Stimulated activated CD8-positive, alpha-beta memory T cell treated with anti-CD3 and anti-CD28 coated beads, Interleukin-7, amount 100 ng/mL, for 48 hours (primary cell): Measurements from ENCODE around the gene TXNIP.

ENCODE experiments used
- DNase-seq, 2 donors: peaks; one replicate each; pipeline ENCODE4 v3.0.0-alpha.2; 2020; ENCODE audit warnings: low read depth in 1 of 2; ENCODE audit errors: extremely low read depth in 1 of 2

TXNIP gene

DNA sequence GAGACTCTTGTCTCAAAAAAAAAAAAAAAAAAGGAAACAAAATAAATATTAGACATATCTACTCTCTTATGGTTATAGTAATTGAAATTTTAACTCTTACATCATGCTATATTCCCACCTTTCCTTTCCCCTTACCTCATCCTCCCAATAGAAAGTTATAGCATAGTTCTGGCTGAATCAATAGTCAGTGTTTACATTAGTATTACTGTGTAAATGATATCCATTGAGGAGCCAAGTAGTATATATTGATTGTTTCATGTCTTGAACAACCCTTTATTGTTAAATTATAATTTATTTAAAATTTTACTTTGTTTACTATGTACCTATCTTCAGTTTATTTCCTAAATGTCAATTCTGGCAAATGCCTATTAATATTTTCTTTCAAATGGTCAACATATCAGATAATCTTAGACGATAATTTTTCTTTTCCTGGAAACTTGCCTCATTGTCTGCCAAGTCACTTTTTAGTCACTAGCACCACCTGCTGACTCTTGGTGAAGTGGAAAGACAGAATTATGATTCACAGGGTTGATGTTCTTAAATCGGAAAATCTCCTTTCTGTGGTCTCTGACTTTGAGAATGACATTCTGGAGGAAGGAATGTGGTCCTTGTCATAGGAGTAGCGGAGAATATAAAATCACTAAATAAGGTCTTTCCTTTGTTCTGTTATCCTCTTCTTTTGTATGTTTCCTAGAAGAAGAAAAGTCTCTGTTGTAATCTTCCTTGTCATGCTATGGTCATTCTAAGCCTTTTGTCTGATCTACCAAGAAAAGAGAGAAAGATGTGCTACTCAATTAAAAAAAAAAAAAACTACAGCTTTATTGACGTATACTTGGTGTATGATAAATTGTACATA, 16.6 kb upstream of the TXNIP start:
- DNase-seq: no peak

DNA sequence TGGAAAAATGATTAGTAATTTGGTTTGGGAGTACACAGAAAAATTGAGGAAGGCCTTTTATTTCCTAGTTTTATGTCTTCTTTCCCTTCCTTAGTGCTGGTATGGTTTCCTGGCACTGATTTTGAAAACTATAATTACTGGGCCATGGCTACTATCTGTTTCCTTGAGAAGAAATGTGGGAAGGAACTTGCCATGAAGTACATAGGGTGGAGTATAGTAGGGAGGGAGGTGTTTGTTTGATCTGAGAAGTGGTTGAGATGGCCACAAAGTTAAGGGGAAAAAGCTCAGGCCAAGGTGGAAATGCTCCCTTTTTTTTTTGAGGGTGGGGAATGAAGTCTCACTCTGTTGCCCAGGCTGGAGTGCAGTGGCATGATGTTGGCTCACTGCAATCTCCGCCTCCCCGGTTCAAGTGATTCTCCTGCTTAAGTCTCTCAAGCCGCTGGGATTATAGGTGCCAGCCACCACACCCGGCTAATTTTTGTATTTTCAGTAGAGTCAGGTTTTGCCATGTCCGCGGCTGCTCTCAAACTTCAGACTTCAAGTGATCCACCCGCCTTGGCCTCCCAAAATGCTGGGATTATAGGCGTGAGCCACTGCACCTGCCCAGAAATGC, 13.9 kb upstream of the TXNIP start:
- DNase-seq: no peak

DNA sequence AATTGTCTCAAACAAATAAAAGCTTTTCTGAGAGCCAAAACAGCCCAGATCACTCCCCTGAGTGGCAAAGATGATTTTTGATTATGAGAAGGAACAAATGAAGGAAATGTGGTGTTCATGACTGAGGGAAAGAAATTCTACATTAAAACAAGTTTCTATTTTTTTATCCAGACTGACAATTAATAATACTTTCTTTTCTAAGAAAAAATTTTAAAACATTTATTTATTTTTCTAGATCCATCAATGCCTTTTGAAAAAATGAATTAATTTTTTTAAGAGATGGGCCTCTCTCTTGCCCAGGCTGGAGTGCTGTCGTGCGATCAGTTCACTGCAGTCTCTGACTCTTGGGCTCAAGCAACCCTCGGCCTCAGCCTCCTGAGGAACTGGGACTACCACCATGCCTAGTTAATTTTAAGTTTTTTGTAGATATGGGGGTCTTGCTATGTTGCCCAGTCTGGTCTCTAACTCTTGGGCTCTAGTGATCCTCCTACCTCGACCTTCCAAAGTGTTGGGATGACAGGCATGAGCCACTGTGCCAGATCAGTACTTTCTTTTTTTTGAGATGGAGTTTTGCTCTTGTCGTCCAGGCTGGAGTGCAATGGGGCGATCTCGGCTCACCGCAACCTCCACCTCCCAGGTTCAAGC, 11.2 kb upstream of the TXNIP start:
- DNase-seq: no peak

DNA sequence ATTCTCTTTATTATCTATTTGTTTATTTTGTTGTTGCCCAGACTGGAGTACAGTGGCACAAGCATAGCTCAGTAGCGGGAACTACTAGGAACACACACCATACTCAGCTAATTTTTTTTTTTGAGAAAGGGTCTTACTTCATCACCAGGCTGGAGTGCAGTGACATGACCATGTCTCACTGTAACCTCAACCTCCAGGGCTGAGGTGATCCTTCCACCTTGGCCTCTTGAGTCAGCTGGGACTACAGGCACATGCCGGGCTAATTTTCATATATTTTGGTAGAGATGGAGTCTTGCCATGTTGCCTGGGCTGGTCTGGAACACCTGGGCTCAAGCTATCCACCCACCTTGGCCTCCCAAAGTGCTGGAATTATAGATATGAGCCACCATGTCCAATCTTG, 5.3 kb upstream of the TXNIP start:
- no peak for DNase-seq

DNA sequence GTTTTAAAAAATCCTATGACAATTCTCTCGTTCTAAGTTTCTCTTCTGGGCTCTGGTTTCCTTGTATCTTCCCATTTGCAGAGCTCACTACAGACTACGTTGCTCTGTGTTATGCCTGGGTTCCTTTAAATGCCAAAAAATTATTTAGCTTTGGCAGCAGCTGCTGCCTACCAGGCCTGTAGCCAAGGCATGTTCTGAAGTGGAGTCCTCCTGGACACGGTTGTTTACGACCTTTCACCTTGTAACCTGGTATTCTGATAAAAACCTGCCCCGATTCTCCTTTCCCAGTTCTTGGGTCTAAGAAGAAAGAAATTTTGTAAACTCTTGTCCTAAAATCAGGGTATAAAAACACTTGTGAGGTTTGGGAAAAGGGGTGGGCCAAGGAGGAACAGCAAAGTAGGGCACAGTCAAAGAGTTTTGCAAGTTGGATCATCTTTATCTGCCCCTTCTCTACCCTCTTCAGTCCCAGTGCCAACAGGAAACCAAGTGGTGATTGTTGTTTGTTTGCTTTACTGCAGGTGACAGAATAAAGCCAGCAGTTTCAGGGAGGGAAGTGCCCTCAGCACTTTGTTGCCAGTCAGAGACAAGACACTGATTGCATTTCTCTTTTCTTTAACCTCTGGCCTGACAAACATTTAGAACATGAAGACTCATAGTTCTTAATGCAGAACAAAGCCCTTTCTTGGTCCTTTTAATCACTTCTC, 3.1 kb upstream of the TXNIP start:
- no peak for DNase-seq

DNA sequence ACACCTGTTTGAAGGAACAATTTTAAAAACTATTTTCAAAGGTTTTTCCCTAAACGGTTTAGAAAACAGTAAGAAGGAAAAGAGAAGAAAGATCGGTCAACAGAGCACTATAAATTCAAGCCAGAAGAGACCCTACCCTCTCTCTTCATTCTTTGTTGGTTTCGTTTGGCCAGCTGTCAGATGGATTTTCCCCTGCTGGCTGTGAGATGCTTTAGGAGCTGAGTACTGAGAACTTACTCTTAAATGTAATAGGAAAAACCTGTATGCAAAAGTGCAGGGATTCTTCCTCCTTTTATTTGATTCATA, 1.3 kb upstream of the TXNIP start:
- no peak for DNase-seq

DNA sequence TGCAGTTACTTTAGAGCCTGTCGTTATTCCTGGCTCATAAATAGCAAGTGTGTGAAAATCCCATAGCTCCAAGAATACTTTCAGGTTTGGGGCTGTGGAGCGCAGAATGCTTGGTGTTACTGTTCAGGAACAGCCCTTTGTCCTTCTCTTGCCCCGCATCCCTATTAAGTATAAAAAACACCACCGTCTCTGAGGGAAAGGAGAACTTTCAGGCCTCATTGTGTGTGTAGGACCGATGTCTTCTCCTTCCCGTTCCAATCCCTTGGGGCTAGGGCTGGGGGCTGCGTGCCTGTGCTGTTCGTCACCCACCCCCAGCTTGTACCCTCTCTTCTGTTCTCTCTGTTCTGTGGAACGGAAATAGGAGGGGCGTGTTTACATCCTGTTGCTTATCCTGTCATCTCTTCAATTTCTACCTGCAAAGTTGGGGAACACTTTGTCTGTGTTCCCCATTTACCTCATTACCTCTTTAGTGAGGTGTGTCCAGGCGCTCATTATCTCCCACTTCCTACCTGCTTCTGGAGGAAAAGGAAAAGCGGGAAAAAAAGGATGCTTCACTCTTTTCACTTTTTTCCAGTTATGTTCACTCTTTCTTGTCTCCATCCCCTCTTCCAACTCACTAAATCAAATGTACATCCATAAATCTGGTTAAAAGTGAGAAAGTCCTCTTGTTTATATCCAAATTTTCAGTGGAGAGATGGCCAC, 788 bp upstream of the TXNIP start:
- no peak for DNase-seq

DNA sequence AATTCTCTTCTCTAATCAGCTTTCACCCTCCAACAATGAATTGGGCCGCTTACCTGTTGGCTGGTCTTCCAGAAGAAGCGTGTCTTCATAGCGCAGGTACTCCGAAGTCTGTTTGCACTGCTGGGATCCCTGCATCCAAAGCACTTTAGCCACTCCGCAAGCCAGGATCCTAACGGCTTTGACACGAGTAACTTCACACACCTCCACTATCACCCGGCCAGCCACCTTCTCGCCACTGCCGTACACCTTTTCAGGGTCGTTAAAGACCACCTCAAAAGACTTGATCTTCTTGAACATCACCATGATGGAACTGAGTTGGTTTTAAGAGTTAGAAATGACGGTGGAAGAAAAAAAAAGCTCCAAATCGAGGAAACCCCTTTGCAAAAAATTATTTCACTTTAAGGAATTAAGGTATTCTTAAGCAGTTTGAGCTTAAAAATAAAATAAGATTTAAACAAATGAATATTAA, 381 bp downstream of the TXNIP start:
- no peak for DNase-seq

DNA sequence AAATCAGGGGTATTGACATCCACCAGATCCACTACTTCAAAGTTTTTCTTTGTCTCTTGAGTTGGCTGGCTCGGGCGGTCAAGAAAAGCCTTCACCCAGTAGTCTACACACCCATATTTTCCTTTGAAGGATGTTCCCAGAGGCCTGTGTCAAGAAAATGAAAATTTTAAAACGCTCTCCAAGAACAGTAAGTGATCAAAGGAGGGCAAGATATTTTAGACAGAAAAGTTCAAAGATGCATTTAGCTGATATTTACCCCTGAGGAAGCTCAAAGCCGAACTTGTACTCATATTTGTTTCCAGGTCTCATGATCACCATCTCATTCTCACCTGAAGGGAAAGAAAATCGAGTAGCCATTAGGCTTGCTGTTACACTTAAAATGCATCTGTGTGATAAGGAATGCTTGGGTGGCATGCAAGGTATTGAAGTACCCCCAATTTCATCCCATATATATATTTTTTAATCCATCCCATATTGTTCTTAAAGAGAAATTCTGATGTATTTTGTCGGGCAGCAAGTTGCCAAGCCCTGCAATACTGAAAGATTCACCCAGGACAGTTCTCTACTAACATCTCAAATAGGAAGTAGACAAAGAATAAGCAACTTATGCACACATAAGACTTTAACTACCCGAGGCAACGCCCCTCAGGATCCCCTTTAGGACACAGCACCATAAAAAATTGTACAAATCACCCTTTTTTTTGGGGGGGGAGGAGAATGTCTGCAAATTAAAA, 1.1 kb downstream of the TXNIP start:
- DNase-seq: no peak

DNA sequence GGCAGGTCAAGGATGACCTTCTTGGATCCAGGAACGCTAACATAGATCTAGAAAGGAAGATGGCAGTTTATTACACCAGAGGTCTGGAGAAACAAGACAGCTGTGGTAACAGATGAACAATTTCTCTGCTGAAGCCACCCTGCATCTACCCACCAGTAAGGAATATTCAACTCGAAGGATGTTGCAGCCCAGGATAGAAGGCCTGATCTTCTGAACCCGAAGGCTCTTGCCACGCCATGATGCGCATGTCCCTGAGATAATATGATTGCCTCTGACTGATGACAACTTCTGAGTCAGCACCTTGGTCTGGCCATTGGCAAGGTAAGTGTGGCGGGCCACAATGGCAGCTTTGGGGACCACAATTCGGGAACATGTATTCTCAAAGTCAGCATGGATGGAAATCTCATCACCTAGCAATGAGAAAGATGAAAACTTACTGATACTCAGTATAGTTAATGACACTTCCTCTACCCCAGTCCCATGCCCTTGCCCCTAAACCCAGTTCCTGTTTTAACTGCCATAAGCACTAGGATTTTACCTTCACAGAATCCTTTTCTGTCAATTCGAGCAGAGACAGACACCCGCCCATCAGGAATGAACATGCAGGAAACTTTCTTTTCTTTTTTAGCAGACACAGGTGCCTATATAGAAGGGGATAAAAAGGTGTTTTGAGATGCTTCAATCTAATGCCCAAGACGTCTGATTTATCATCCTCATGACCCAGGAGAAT, 1.8 kb downstream of the TXNIP start:
- DNase-seq: peak in 1 of 2 donors; percentile 45

DNA sequence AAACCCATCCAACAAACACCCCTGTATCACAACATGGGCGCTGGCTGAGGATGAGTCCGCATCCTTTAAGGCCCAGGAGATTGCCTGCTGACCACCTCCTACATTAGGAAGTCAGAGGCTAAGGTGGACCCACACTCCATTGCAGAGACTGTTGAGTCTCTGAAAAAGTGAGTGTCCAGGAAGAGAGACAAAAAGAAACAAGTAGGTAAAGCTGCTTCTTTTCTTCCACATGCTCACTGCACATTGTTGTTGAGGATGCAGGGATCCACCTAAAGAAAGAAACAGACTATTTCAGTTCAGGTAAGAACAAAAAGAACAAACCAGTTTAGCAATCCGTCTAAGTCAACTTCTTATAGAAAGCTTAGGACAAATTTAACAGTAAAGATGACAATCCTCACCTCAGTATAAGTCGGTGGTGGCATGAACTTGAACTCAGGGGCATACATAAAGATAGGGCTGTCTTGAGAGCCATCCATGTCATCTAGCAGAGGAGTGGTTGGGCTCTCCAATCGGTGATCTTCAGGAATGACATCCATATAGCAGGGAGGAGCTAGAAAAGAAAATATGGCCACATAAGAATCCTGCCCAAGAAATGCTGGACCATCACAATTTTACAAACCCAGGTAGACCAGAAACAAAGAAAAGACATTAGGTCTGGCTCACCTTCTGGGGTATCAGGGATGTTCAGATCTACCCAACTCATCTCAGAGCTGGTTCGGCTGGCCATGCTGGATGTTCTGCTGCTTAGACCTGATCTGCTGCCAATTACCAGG, 2.6 kb downstream of the TXNIP start:
- no peak for DNase-seq

DNA sequence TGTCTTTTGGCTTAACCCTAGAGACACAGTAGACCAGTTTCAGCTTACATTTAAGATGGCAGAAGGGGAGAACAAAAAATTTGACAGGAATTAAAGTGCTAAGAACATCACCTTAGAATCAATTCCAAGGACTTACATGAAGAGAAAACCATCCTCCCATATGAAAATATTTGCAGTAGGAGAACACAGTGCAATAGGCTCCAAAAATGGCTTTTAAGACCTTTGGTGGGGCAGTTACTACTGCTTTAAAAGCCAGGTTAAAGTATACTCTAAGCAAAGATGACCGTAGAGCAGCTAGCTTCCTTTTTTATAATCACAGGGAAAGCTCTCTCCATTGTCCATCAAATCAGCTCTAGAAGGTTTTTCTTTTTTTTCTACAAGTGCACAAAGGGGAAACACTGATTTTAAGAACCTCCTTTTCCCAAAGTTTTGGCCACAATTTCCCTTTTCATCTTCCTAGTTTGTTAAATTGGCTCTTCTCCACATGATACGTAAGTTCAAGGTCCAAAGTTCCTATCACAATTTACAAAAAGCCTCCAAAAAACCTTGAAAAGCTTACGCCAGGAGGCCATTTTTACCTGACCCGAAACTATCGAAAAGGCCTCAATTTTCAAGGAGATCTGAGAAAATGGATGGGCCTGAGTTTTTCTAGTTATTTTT, 3.3 kb downstream of the TXNIP start:
- no peak for DNase-seq

DNA sequence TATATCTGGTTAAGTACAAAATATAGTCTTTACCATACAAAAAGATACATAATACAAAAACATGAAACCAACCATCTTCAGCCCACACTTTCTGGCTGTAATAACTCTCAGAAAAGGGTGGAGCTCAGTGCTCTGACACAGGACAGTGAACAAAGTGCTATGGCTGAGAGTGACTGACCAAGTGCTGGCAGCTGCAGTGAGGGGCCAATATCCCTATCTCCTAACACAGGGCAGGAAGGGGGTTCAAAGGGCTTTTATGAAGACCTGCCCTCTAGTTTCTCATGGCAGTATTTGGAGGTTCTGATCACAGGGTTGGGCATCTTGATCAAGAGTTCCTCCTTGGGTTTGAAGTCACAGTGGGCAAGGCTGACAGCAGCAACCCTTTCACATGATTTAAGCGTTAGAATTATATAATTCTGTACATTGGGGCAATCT, 3.9 kb downstream of the TXNIP start:
- DNase-seq: no peak

DNA sequence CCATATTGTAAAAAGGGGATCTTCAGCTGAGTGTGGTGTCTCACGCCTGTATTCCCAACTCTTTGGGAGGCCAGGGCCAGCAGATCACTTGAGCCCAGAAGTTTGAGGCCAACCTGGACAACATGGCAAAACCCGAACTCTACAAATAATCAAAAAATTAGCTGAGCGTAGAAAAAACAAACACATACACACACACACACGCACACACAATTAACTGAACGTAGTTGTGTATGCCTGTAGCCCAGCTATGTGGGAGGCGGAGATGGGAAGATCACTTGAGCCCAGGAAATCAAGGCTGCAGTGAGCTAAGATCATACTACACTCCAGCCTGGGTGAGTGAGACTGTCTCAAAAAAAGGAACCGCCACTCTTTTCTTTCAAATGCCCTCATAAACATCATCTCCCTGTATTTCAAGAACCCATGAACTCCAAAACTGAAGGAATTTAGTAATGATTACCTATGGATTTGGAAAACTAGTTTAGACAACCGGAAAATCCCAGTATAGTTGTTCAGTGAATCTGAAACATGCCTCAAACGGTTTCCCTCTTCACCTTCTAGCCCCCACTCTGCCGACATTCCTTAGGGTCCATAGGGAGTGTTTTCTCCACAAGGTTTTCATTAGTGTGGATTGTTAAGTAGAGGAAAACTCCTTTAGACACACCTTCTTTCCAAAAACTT, 4.5 kb downstream of the TXNIP start:
- no peak for DNase-seq

DNA sequence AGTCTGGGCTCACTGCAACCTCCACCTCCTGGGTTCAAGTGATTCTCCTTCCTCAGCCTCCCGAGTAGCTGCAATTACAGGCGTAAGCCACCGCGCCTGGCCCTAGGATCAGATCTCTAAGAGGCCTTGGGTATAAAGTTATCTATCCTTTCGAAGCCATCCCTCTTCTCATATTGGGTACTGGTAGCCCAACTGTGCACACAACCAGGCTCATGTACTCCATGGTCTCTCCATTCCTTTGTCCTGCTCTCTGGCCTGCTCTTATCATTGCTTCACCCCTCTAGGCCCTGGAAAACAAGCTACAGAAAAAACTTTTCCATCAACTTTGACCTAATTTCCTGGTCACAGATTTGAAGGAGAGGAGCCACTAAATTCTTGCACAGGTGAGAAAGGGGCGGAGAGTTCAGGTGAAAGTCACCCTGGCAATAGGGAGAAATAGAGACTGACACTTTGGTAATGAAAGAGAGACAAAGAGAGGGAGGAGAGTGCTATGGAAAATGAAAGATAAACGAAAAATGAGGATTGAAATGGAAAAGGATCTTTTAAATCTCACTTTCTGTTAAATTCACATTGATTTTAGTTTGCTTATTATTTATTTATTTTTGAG, 6.0 kb downstream of the TXNIP start:
- no peak for DNase-seq

DNA sequence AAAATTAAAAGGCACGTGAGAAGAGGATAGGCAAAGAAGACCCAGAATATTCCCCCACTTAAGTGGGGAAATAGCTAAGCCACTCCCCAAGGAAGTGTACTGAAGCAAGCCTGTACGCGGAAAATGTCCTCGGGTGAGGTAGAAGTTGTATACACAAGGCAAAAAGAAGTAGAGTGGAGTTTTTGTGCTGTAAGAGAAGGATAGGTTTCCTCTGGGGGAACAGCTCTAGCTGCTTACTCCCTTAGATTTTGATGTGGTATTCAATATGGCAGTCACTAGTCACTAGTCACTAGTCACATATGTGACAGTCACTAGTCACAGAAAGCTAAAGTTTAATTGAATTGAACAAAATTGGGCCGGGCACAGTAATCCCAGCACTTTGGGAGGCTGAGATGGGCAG, 7.6 kb downstream of the TXNIP start:
- DNase-seq: no peak

DNA sequence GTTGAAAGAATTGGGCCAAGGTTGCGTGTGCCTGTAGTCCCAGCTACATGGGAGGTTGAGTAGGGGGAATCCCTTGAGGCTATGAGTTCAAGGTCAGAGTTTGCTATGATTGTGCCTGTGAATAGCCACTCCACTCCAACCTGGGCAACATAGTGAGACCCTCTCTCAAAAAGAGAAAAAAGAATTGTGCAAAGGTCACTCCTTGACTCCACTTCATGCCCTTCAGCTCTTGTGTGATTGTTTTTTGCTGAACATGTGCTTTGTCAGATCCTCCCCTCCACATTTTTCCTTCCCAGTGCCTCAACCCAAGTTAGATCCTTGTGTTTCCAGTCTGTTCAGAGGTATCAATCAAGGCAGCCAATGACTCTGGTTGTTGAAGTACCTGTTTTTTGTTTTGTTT, 8.5 kb downstream of the TXNIP start:
- DNase-seq: no peak
